Peyer's patch (tissue), 4 donors: ENCODE measurements around the gene MIDN.

Source experiments
- CTCF ChIP-seq, 6 experiments: fragments of 450-650 bp in 4 of 6; fragments of 200-600 bp in 2 of 6; sonication (generic) in 1 of 6; IDR thresholded peaks; one replicate each; pipeline ENCODE4 v1.5.1; 2017 to 2019; ENCODE audit warnings: antibody characterized with exemption in 6 of 6, mild to moderate bottlenecking in 3 of 6, moderate library complexity in 1 of 6
- POLR2A ChIP-seq, 2 donors: fragments of 450-650 bp; IDR thresholded peaks; one replicate each; pipeline ENCODE4 v1.5.1; 2017; ENCODE audit warnings: antibody characterized with exemption in 2 of 2, mild to moderate bottlenecking in 2 of 2, moderate library complexity in 2 of 2

GRCh38 chr19:1245494-1246264 is 2.7 kb upstream of the MIDN start:
- TF ChIP-seq POLR2A (IDR thresholded peaks at IDR 0.05) (peak; percentile 72 to 86), CTCF (IDR thresholded peaks at IDR 0.05) (peak in 1 of 6 experiments; percentile 12)
